ENCODE data around the gene ARHGAP6.
"Not testable (repeated sequence)": the region's sequence is repeated elsewhere in the genome, so short reads cannot be mapped to it uniquely, and the experiment has no call there.

Gene ARHGAP6

DNA sequence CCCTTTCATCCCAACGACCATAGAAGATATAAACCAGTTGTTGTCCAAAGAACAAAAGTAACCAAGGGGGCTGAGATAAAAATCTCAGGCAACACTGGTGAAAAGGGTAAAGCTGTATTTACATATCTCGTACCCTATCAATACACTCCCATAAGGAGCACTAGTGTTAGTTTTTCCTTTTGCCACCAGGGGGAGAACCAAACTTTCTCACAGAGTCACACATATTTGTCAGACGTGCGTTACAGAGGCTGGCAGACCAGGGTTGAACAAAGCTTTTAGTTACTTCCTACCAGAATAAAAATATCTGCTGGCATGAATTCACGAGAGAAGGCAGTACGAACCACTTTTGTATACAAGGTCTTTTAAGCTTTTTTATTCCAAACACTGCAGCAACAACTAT lies 284.3 kb downstream of the ARHGAP6 start:
- no peak for DNase-seq

DNA sequence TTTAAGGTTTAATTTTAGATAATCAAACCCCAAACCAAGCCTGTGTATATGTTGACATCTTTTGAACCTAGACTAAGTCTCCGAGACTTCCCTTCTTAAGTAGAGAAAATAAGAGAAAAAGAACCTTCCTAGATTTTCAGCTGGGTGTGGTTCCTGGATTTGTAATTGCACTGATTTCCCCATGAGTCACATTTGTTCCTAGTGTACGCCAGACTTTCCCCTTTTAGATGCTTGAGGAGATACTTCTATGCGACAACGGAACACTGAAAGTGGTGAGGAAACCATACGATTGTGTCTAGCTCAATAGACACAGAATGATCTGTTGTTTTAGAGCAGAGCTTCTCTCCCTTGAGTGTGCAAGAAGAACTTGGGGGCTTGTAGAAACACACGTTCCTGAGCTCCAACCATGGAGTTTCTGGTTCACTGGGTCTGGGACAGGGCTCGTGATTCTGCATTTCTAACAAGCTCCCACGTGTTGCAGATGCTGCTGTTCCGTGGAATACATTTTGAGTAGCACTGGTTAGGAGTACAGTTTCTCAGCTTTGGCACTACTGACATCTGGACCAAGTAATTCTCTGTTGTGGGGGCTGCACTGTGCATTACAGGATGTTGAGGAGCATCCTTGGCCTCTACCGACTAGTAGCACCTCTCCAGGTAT lies 285.4 kb downstream of the ARHGAP6 start:
- no peak for DNase-seq

DNA sequence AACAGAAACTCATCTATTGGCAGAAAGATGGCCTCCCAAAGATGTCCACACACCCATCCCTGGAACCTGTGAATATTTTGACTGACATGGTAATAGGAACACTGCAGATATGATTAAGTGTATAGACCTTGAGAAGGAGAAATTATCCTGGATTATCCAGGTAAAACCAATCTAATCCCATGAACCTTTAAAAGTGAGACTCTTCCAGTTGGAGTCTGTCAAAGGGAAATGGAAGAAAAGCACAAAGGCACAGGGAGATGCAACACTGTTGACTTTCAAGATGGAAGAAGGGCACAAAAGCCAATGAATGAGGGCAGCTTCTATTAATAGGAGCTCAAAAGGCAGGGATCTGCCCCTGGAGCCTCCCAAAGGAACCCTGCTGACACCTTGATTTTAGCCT lies 289.6 kb downstream of the ARHGAP6 start:
- no peak for DNase-seq

DNA sequence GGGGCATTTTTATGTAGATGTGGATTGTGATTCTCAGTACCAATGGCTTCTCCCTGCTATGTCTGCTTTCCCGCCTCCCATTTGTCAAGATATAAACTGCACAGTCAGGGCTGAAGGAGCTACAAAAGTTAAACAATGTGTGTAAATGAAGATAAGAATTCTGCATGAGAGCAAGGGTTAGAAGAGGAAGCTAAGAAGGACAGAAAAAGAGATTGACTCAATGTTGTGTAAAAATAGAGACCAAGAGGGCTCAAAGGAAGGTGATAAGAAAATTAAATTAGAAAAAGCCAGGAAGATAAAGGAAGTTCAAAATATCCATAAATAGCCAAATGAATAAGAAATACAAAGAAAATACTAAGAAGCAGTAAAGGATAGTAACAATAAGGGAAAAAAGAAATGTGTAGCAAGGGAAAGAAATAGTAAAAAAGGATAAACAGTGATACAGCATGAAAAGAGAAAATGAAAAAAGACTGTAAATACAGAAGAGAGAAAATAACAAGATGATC lies 290.1 kb downstream of the ARHGAP6 start:
- no peak for DNase-seq

DNA sequence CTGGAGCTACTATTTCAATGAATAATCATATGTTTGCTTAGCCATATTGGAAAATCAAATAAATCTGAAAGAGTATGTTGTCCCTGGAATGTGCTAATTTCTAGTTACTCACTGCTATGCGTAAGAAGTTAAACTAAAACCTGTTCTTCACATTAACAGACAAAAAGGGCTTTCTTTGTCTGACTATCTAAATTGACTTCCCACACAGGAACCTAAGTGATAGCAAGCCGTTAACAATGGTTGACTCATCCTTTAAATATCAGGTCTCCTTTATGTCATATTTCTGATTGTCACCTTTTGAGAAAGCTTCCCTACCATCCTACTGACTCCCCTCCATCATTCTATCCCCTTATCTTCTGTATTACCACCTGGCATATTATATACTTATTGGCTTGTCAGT lies 291.1 kb downstream of the ARHGAP6 start:
- no peak for DNase-seq

DNA sequence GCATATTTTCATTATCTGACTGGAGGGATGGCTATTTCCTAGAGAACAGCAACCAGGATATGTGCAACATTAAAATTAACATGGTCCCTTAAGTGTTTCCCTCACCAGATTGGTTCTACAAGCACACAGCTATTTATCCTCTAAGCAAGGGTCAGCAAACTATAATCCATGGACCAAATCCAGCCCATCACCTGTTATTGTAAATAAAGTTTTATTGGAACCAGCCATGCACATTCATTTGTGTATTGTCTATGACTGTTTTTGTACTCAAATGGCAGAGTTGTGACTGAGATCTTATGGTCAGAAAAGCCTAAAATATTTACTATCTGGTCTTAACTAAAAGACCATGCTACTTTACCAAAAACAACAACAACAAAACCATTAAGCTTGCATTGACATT lies 294.6 kb downstream of the ARHGAP6 start:
- DNase-seq = no peak

DNA sequence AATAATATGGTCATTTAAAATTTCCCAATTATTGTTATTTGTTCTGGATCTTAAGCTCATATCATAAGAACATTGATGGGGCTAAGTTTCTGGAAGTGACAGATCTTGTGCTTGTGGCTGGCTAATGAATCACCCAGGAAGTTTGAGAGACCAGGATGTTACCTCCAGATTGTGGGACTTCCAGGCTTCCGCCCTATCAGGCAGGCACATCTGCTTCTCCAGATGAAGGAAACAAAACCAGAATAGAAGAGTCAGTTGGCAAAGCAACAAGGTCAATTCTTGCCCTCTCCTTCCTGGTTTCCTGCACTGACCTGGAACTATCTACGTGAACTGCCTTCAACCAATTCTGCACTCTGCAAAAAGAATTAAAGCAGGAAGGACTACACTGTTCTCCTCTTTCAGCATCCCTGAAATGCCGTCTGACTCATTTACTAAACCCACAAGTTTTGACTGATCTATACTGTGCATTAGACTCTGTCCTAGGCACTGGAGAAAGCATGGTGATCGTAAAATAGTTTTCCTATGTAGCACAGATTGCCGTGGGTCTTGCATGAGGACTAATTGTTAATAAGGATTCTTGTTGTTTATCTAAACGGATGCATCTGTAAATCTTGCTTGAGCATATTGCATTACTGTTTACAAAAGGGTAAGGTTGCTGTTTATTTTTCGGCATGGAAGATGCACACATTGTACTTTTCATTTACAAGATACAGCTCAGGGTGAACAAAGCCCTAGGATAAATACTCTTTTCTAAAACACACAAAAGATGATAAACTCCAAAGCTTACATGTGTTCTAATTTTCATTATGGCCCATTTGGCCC lies 297.9 kb downstream of the ARHGAP6 start:
- DNase-seq = no peak

DNA sequence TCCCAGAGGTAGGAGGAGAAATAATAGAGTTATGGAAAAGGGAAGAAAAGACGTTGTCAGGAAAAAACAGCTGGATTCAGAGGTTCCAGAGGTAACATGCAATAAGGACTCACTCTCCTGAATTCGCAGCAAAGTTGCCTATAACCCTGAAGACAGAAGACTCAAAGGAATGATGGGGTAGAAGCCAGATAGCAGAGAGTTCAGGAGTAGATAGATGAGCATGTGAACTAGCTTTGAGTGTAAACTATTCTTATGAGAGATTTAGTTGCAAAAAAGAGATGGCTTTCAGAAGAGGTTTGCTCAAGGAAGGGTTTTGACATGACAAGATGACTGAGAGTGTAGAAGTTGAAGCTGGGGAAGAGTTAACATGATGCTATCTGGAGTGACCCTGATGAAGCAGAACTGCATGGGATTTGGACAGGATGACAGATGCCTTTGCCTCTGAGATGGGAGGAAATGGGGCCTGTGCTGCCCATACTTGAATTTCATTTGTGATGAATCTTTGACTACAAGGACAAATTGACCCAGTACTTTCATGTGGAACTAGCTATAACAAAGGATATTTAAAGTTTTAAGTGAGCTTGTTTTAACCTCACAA lies 298.6 kb downstream of the ARHGAP6 start:
- DNase-seq = no peak

DNA sequence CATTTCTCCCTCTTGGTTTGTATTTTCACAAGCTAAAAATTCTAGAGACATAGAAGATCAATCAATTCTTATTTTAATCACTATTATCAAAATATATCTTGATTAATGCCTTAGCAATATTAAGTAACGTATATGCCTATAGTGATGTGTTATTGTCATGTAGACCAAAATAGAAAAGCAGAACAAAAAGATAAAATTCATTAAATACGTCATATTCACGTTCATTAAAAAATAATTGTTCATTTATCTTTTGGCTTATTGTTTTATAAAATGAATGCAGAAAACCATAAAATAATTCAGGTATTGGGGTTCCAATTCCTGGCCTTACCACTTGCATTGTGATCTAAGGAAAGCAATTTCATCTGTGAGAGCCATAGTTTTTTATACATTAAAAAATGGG lies 300.3 kb downstream of the ARHGAP6 start:
- no peak for DNase-seq

DNA sequence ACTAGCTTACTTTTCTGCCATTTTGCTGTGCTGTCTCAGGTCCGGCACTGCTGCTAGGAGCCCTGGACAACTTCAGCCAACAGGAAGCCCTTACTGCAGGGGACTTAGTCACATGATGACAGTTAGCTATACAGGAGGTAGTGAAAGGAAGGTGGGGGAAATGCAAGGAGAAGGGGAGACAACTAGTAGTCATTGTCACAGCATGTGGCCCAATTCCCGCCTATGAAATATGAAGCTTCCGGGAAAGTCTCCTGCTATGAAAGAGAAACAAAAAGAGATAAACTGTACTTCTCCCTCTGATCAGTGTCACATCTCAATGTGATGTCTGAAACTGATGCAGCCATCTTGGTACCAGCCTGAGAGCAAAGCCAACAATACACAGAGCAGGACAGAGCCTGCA lies 300.9 kb downstream of the ARHGAP6 start:
- no peak for DNase-seq

DNA sequence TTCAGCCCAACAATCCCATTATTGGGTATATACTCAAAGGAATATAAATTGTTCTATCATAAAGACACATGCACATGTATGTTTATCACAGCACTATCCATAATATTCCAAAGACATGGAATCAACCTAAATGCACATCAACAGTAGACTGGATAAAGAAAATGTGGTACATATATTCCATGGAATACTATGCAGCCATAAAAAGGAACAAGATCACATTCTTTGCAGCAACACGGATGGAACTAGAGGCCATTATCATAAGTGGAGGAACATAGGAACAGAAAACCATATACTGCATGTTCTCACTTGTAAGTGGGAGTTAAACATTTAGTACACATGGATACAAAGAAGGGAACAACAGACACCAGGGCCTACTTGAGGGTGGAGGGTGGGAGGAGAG lies 301.9 kb downstream of the ARHGAP6 start:
- DNase-seq = not testable (repeated sequence)

DNA sequence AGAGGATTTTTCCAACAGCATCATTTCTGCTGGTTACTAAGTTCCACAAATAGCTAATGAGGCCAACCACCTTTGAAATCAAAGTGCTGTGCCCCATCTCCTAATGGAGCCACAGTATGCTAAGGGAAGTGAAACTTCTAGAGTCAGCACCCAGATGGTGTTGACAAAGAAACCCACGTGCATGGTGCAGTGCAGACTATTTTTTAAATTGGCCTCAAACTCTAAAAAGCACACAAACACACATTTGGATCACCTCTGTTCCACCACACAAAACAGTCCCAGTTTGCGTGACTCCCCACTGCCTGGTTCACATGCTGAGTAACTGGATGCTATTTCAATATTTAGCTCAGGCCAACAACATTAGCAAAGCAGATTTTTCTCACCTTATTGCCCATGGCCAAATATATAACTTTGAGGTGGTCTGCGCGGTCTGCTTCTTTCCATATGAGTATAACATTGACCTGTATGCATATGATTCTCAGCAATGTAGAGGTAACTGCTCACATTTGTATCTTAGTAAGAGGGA lies 302.6 kb downstream of the ARHGAP6 start:
- no peak for DNase-seq

DNA sequence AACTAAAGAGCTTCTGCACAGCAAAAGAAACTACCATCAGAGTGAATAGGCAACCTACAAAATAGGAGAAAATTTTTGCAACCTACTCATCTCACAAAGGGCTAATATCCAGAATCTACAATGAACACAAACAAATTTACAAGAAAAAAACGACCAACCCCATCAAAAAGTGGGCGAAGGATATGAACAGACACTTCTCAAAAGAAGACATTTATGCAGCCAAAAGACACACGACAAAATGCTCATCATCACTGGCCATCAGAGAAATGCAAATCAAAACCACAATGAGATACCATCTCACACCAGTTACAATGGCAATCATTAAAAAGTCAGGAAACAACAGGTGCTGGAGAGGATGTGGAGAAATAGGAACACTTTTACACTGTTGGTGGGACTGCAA lies 304.1 kb downstream of the ARHGAP6 start:
- DNase-seq = not testable (repeated sequence)

DNA sequence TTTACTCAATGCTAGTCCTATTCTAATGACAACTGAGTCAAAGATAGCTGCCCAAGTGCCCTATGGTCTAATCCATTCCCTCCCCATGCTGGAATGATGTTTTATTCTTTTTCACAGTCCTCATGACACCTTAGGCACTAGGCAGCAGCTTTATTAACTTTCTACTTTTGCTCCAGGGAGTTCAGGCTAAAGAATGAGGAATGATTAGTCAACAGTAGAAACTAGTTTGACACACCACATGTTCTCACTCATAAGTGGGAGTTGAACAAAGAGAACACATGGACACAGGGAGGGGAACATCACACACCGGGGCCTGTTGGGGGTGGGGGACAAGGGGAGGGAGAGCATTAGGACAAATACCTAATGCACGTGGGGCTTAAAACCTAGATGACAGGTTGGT lies 309.8 kb downstream of the ARHGAP6 start:
- DNase-seq = not testable (repeated sequence)

DNA sequence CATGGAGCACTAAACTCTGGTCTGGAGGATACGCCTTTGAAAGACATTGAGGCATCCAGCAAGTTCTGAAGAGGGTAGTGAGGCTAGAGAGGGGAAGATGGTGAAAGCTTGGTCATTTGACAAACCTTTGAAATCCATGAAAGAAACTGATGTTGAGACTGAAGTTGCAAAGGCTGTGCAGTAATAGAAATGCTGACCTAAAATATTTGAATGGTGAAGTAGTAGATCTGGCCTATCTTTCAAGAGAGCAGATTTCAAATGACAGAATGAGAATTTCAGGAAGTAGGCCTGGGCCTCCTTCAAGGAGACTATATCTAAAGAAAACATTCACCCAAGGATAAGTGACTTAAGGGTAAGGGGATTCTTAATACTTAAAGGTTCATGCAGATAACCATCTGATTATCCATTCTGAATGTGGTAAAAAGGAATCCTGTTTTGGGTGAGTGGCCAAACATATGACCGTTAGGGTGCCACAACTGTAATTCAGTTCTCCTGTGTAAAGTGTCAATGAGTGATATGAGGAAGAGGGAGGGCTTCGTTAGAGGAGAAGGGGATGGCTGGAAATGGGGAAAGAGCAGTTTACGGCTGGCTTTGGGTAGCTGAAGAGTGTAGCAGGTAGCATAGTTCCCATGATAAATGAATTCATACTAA lies 310.3 kb downstream of the ARHGAP6 start:
- no peak for DNase-seq

DNA sequence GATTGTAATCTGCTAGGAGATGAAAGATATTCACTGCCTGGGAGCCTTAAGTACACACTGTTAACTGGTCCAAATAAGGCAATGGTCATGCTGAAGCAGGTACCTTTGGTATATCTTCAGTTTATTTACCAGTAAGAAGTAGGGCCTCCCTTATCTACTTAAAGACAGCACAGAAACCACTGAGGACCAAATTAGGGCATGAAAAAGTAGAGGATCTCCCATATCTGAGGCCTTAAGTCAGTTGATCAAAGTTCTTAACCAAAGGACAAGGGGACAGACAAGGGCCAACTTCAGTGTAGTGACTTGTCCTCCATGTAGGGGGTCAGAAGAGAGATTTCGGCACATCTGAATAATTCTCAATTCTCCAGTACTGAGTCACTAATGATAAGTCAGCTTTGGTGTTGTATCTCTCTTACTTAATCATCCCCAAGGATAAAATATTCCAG lies 313.4 kb downstream of the ARHGAP6 start:
- no peak for DNase-seq

DNA sequence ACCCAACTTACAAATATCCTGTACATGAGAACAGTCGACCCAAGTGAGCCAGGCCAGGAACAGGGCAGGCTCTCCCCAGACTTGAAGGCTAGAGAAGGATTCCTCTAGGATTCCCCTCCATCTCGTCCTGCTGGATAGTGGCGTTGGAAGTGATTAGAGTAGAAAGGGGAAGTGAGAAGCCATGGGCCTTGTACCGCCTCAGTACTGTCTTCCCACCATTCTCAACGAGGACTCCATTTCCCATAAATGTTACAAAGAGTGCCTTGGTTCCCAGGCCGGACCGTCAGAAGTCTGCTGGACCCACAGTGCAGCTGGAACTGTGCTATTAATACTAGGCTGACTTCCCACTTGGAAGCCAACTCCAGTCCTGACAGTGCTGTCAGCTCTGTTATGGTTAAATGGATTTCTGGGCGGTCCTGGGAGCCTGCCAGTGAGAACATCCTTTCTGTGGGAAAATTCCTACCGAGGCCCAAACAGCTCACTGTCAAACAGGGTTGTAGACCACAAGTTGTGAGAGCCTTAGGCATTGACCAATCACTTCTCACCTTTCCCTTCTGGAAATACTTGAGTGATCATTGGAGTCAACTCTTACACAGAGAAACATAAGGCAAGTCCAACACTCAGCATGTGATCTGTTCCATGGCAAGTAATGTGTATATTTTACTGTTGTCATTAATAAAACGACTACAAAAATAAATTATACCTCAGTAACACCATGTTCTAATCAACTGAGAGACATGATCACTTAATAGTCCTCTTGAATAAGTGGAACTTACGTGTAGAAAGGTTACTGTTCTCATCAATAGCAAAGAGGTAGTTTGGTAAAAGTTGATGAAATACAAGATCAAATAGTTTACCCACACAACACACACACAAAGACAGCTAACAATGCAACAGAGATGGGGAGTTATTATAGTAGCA lies 314.1 kb downstream of the ARHGAP6 start:
- DNase-seq = no peak

DNA sequence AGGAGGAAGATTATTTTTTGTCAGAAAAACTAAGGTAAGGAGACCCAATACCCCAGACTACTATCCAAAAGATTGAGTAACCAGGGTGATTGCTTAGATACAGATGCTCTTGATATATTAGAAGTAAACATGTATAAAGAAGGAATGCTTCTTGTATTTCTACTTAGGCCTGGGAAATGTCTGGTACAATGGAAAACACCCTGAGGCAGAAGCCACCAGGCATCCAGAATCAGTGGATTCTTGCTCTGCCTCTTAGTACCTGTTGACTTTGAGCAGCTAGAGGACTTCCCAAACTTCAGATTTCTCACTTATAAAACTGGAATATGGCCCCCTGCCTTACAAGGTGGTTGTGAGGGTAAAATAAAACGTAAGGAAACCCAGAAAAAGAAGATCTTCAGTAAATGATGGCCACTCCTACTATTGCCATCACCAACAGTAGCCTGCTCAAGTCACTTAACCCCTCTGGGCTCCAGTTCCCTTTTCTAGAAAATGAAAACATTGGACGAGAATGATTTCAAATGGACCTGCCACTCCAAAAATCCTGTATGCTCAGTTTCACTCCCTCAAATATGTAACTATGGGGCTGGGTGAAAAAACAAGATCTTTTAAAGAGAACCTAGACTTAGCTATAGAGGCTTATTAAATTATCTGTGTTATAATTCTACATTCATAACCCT lies 315.9 kb downstream of the ARHGAP6 start:
- DNase-seq = no peak

DNA sequence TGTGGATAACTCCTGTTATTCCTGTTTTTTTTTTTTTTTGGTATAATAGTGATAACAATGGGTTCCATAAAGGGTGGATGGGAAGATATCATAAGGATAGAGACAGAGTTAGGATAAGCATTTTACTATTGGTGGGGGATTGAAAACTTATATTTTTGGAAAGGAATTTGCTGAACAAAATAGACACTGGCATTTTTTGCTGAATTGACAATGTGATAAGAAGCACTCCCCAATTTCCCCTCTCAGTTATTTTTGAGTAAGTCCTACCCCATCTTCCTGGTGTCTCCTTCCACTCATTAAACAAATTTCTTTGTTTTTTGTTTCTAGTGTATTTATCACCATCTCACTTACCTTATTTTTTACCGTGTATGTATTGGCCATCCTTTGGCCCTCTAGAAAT lies 316.7 kb downstream of the ARHGAP6 start:
- DNase-seq = no peak

DNA sequence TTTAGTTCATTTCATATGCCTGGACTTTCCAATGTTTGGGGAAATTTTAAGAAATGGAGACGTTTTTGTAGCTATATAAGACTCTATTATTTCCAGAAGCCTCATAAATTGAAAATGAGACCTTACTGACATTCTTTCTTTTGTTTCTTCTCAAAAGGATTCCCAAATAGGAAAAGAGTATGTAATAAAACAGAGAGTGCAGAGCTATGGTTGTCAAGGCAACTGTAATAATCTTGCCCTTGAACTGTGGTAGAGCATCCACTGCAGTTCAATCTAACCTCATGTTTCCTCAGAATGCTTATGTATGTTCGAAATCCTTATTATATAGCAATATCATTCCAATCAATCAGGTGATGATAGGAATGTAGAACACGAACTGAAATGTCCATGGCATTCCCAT lies 318.4 kb downstream of the ARHGAP6 start:
- DNase-seq = no peak

DNA sequence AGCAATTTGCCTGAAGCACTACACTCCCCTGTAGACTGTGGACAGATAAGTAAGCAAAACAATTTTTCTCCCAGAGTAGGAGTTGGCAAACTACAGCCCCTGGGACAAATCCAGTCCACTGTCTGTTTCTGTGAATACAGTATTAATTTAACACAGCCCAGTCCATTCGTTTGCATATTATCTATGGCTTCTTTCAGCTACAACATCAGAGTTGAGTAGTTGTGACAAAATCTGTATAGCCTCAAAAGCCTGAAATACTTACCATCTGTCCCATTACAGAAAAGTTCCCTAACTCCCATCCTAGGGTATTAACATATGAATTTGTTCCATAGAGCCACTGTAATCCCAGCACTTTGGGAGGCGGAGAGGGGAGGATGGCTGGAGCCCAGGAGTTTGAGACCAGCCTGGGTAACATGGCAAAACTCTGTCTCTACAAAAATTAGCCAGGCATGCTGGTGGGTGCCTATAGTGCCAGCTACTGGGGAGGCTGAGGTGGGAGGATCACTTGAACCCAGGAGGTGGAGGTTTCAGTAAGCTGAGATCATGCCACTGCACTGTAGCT lies 319.5 kb downstream of the ARHGAP6 start:
- no peak for DNase-seq

Measured in activated naive CD4-positive, alpha-beta T cell (primary cell).